HEK293T (cell line): ENCODE results near the gene PLCB4.

ENCODE experiments used
- CTCF ChIA-PET: fragments of 350-600 bp; formaldehyde crosslinking; extraction: SDS; loops from one replicate; lab custom pipeline; 2021; ENCODE audit warnings: antibody characterized with exemption, inconsistent platforms; lab: Yijun Ruan, JAX
- POLR2A ChIA-PET: fragments of 350-600 bp; formaldehyde crosslinking; extraction: SDS; loops from one replicate; lab custom pipeline; 2020; ENCODE audit warnings: antibody characterized with exemption, inconsistent platforms; lab: Yijun Ruan, JAX
- DNase-seq: peaks from one replicate; pipeline ENCODE4 v3.0.0; 2012; ENCODE audit warnings: mixed read lengths; ENCODE audit errors: extremely low spot score
- ARNT ChIP-seq: fragments of 450-650 bp; IDR thresholded peaks from 2 replicates; pipeline ENCODE4 v1.6.1; 2017; ENCODE audit warnings: mild to moderate bottlenecking
- BHLHE40 ChIP-seq: fragments of 450-650 bp; IDR thresholded peaks from 2 replicates; pipeline ENCODE4 v1.6.1; 2016; ENCODE audit warnings: mild to moderate bottlenecking, moderate library complexity, borderline replicate concordance
- CTBP1 ChIP-seq: fragments of 450-650 bp; IDR thresholded peaks from 2 replicates; pipeline ENCODE4 v1.6.1; 2016; ENCODE audit warnings: borderline replicate concordance
- ELF4 ChIP-seq: fragments of 450-650 bp; IDR thresholded peaks from 2 replicates; pipeline ENCODE4 v1.6.1; 2017; ENCODE audit warnings: antibody characterized with exemption
- FOXA1 ChIP-seq: fragments of 450-650 bp; IDR thresholded peaks from 2 replicates; pipeline ENCODE4 v1.6.1; 2016; ENCODE audit warnings: mild to moderate bottlenecking
- FOXK2 ChIP-seq: fragments of 450-650 bp; IDR thresholded peaks from 2 replicates; pipeline ENCODE4 v1.6.1; 2016; ENCODE audit warnings: mild to moderate bottlenecking
- FOXM1 ChIP-seq: fragments of 450-650 bp; IDR thresholded peaks from 2 replicates; pipeline ENCODE4 v1.6.1; 2017; ENCODE audit warnings: mild to moderate bottlenecking, borderline replicate concordance
- HDGF ChIP-seq: fragments of 450-650 bp; IDR thresholded peaks from 2 replicates; pipeline ENCODE4 v1.6.1; 2017; ENCODE audit warnings: antibody characterized with exemption, borderline replicate concordance
- L3MBTL2 ChIP-seq: fragments of 450-650 bp; conservative IDR thresholded peaks from 2 replicates; pipeline ENCODE4 v1.6.1; 2016; ENCODE audit warnings: mild to moderate bottlenecking
- LEF1 ChIP-seq: fragments of 450-650 bp; IDR thresholded peaks from 2 replicates; pipeline ENCODE4 v1.6.1; 2017; ENCODE audit warnings: mild to moderate bottlenecking, borderline replicate concordance
- NFRKB ChIP-seq: fragments of 450-650 bp; IDR thresholded peaks from 2 replicates; pipeline ENCODE4 v1.6.1; 2016; ENCODE audit warnings: mild to moderate bottlenecking, moderate library complexity
- SP1 ChIP-seq: fragments of 450-650 bp; IDR thresholded peaks from 2 replicates; pipeline ENCODE4 v1.6.1; 2017
- SUZ12 ChIP-seq: fragments of 450-650 bp; IDR thresholded peaks from 2 replicates; pipeline ENCODE4 v1.6.1; 2016; ENCODE audit warnings: mild to moderate bottlenecking
- TARDBP ChIP-seq: fragments of 450-650 bp; IDR thresholded peaks from 2 replicates; pipeline ENCODE4 v1.6.1; 2016
- ZNF384 ChIP-seq: fragments of 450-650 bp; IDR thresholded peaks from 2 replicates; pipeline ENCODE4 v1.6.1; 2016
- TF ChIP-seq, protein P1 (sequence below): fragments of 450-650 bp; IDR thresholded peaks from 2 replicates; pipeline ENCODE4 v1.6.1; 2016

PLCB4 gene

DNA sequence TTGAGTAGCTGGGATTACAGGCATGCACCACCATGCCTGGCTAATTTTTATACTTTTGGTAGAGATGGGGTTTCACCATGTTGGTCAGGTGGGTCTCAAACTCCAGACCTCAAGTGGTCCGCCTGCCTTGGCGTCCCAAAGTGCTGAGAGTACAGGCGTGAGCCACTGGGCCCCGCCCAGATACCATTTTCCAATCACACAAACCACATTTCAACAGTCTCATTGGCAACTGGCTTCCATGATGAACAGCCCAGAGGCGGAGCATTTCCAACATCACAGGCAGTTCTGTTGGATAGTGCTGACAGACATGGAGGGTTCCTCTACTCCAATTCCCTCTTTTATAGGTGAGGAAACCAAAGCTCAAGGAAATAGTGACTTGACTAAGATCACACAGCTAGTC, 43.9 kb upstream of the PLCB4 start:
- TF ChIP-seq ELF4 (no peak), SUZ12 (no peak), LEF1 (no peak)
- CTCF ChIA-PET, result no interaction called here
- no peak for DNase-seq
- POLR2A ChIA-PET, result interaction anchor here (0.6 kb wide), 1 partner anchor 28 kb away, joined by 3 read pairs; no protein-coding TSS in a partner anchor

DNA sequence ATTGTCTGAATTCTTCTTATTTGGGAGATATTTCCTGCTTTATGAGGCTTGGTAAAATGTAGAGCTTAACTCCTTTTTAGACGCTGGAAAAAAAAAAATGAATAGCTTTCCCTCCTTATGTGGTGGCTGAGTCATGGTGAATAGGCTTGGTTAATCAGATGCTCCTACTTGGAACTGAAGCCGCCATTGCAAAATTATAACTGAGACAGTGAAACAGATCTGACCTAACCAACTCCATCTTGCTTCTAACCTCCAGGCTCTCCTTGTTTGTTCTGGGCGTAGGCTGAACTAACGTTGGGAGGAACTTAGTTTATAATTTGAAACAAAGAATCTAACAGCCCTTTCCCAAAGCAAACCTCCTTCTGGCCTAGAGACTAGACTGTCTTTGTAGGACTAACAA, 43.2 kb upstream of the PLCB4 start:
- DNase-seq, result no peak
- ChIA-PET CTCF (no interaction called here), POLR2A (interaction anchor here (0.6 kb wide), 1 partner anchor 29 kb away, joined by 3 read pairs; no protein-coding TSS in a partner anchor)
- TF ChIP-seq, protein P1, sequence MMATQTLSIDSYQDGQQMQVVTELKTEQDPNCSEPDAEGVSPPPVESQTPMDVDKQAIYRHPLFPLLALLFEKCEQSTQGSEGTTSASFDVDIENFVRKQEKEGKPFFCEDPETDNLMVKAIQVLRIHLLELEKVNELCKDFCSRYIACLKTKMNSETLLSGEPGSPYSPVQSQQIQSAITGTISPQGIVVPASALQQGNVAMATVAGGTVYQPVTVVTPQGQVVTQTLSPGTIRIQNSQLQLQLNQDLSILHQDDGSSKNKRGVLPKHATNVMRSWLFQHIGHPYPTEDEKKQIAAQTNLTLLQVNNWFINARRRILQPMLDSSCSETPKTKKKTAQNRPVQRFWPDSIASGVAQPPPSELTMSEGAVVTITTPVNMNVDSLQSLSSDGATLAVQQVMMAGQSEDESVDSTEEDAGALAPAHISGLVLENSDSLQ, result no peak

DNA sequence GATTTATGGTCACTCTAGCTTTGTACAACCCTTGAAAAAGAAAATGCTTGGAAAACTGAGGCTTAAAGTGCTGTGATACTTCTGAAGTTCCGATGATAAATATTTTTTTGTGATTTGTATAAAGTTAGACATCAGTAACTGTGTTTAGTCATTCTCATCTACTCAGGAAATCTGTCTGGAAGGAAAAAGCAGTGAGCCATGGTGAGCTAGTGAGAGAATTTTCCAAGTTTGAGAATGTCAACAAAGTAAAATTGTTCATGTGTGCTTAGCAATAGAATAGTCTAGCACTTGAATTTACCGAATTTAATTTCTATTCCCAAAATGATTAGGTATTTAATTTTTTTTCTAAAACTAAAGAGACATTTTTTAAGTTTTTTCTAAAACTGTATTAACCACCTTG, 41.3 kb upstream of the PLCB4 start:
- no peak for TF ChIP-seq LEF1
- TF ChIP-seq L3MBTL2, result no peak
- TF ChIP-seq BHLHE40, result no peak
- TF ChIP-seq ARNT, result no peak
- no peak for TF ChIP-seq TARDBP
- no peak for TF ChIP-seq CTBP1
- TF ChIP-seq FOXA1, result no peak
- TF ChIP-seq FOXK2, result no peak
- no peak for TF ChIP-seq SP1
- CTCF ChIA-PET, result no interaction called here
- POLR2A ChIA-PET, result no interaction called here
- no peak for DNase-seq

DNA sequence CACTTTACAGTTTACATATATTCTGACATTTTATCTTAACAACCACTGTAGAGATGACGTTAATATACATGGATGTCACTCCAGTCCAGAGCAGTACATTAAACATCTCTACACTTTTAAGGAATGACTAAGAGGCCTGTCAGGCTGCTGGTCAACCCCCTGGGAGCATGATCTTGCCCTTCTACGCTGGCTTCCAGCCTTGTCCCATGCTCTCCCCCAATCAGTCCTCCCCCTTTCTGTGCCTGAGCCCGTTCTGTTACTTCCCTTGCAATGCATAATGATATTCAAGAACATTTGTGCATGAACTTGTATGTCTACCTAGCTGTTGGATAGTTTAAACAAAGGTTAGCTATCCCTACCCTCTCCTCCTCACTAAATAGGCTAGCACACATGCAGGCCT, 40.5 kb upstream of the PLCB4 start:
- TF ChIP-seq SUZ12, result no peak
- no peak for TF ChIP-seq CTBP1
- TF ChIP-seq TARDBP, result no peak
- no peak for TF ChIP-seq LEF1
- TF ChIP-seq SP1, result no peak
- no peak for TF ChIP-seq HDGF
- no peak for TF ChIP-seq L3MBTL2
- TF ChIP-seq NFRKB, result no peak
- TF ChIP-seq FOXK2, result no peak
- TF ChIP-seq, protein P1, result no peak
- no peak for DNase-seq
- POLR2A ChIA-PET, result no interaction called here
- CTCF ChIA-PET, result no interaction called here

DNA sequence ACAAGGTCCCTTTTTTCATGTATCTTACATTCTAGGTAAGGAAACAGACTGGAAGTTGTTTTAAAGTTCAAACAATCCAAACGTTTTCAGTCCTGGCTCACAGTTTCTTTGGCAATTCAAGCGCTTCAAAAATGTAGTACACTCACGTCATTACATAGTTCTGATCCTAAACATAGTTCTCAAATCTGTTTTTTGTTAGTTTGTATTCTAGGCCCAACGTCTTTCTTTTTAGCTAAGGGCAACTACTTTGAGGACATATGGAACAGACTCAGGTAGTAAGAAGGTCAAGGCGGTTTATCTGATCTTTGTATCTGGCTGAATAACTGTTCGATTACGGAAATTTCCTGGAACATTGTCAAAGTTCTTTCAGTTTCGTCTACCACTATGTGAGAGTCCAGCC, 36.9 kb upstream of the PLCB4 start:
- ChIA-PET POLR2A (no interaction called here), CTCF (no interaction called here)
- DNase-seq, result no peak
- TF ChIP-seq FOXA1 (no peak), NFRKB (no peak), ELF4 (no peak), HDGF (no peak), CTBP1 (no peak), ZNF384 (no peak), FOXM1 (no peak), BHLHE40 (no peak), TARDBP (no peak), ARNT (no peak), SUZ12 (no peak), L3MBTL2 (no peak), LEF1 (no peak), FOXK2 (no peak), SP1 (no peak)
- TF ChIP-seq, protein P1, result no peak

DNA sequence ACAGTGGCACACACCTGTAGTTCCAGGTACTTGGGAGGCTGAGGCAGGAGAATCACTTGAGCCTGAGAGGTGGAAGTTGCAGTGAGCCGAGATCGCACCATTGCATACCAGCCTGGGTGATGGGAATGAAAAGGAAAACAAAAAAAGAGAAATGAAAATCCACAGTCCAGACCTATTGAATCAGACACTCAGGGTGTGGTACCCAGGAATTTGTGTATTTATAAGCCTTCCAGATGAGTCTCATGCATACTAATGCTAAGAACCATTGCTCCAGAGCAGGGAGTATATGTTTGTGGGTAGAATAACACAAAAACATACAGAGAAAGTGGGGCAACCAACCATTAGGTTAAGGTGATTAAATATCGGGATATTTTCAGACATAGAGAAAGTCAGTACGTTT, 36.1 kb upstream of the PLCB4 start:
- CTCF ChIA-PET, result no interaction called here
- TF ChIP-seq TARDBP (no peak), FOXA1 (no peak), ZNF384 (no peak), FOXK2 (no peak), ARNT (no peak), NFRKB (no peak), SP1 (no peak), BHLHE40 (no peak), LEF1 (no peak), SUZ12 (no peak), HDGF (no peak), L3MBTL2 (no peak), ELF4 (no peak), FOXM1 (no peak)
- TF ChIP-seq, protein P1, result no peak
- no peak for DNase-seq
- POLR2A ChIA-PET, result no interaction called here

DNA sequence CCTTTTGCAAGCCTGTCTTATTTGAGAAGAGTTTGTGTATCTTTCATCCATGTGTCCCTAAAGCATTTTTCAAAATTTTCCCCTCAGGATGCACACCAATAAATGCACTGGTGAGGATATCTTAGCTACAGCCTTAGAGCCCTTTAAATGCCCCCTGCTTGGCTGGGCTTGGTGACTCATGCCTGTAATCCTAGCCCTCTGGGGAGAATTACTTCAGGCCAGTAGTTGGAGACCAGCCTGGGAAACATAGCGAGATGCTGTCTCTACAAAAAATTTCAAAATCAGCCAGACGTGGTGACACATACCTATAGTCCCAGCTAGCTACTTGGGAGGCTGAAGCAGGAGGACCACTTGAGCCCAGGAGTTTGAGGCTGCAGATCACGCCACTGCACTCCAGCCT, 33.8 kb upstream of the PLCB4 start:
- peak; percentile 28 for DNase-seq
- ChIA-PET CTCF (no interaction called here), POLR2A (no interaction called here)
- TF ChIP-seq BHLHE40 (no peak), HDGF (no peak)
